Stimulated activated effector memory CD8-positive, alpha-beta T cell treated with anti-CD3 and anti-CD28 coated beads, Interleukin-12 subunit alpha, Interleukin-12 subunit beta, amount 100 ng/mL, for 72 hours (primary cell): ENCODE data around the gene RPS3.
A peak's percentile ranks its signal among the peaks of the same experiment; 100 is the strongest.

Experiments used
- ATAC-seq: fragments of 150-1000 bp; cut with Tn5 transposase; 2 replicates; pipeline ENCODE4 v1.10.0; 2021
- DNase-seq, 2 donors: peaks; one replicate each; pipeline ENCODE4 v3.0.0; 2021 to 2022; ENCODE audit warnings: low spot score in 2 of 2
- H3K27ac Mint-ChIP-seq: one replicate; pipeline ENCODE4 v1.8.0; 2022; ENCODE audit warnings: mild to moderate bottlenecking, mixed read lengths
- H3K36me3 Mint-ChIP-seq: one replicate; pipeline ENCODE4 v1.8.0; 2022; ENCODE audit warnings: mild to moderate bottlenecking, mixed read lengths
- H3K4me1 Mint-ChIP-seq: one replicate; pipeline ENCODE4 v1.8.0; 2022; ENCODE audit warnings: mixed read lengths
- H3K4me3 Mint-ChIP-seq: one replicate; pipeline ENCODE4 v1.8.0; 2022; ENCODE audit warnings: mild to moderate bottlenecking, mixed read lengths
- H3K9me3 Mint-ChIP-seq: one replicate; pipeline ENCODE4 v1.8.0; 2022; ENCODE audit warnings: mixed read lengths

RPS3 gene

DNA sequence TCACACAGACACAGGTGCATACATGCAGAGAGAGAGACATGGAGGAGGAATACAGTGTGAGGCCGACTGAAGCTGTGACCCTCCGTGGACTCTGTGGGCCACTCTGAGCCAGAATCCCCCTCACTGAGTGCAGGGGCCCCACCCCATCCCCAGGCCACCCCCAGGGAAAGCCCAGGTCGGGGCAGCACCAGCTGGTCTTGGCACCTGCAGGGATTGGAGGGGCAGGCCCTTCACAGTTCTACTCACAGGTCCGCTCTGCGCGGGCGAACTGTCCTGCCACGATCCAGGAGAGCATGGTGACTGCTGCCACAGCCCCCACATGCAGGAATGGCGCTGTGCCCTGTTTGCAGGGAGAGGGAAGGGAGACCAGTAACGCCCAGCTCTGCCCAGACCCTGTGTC lies 50.0 kb downstream of the RPS3 start:
- Mint-ChIP-seq H3K4me3 (no peak overlapping the region), H3K4me1 (no peaks in the 10 kb centered on the region), H3K36me3 (no peaks in the 10 kb centered on the region)

DNA sequence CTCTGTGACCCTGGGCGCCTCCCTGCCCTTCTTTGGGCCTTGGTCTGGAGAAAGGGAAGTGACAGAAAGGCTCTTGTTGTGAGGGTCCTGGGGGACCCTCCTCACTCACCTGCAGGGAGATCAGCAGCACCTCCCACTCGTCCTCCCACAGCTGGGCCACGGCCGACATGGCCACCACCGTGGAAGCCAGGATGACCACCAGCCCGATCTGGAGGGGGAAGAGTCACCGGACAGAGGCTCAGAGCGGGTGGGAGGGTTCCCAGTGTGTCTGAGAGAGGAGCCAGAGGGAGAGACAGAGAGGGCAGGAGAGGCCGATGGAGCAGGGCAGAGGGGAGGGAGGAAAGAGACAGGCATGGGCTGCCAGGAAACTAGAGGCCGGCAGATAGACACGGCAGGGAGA lies 50.5 kb downstream of the RPS3 start:
- Mint-ChIP-seq H3K4me1 (no peaks in the 10 kb centered on the region), H3K4me3 (no peak overlapping the region), H3K27ac (peak overlapping the region; percentile 32), H3K9me3 (no peaks in the 10 kb centered on the region), H3K36me3 (no peaks in the 10 kb centered on the region)
- no peak for DNase-seq
- no peak for ATAC-seq

More for the DNA sequence above, 50.0 kb downstream of the RPS3 start:
- no peaks in the 10 kb centered on the region for H3K9me3 Mint-ChIP-seq
- DNase-seq (no peak), ATAC-seq (no peak)
- H3K27ac Mint-ChIP-seq = no peak overlapping the region

DNA sequence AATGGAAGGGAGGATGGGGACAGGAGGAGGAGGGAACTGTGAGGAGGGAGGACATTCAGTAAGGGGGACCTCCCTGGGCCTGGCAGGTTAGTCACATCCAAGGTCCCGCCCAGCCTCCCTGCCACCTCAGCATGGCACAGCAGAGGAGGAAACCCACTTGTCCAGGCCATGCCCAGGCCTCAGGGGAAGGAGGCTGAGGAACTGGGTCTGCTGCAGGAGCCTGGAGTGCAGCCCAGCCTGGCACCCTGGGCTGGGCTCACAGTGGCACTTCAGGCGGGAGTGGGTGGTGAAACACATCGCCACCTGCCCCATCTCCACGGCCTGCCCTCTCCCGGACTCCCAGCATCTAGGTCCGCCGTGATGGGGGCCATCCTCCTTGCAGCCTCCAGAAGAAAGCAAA lies 50.9 kb downstream of the RPS3 start:
- DNase-seq = no peak
- Mint-ChIP-seq H3K27ac (peak overlapping the region; percentile 32), H3K4me3 (no peak overlapping the region), H3K36me3 (no peaks in the 10 kb centered on the region), H3K4me1 (no peaks in the 10 kb centered on the region), H3K9me3 (no peaks in the 10 kb centered on the region)
- no peak for ATAC-seq

DNA sequence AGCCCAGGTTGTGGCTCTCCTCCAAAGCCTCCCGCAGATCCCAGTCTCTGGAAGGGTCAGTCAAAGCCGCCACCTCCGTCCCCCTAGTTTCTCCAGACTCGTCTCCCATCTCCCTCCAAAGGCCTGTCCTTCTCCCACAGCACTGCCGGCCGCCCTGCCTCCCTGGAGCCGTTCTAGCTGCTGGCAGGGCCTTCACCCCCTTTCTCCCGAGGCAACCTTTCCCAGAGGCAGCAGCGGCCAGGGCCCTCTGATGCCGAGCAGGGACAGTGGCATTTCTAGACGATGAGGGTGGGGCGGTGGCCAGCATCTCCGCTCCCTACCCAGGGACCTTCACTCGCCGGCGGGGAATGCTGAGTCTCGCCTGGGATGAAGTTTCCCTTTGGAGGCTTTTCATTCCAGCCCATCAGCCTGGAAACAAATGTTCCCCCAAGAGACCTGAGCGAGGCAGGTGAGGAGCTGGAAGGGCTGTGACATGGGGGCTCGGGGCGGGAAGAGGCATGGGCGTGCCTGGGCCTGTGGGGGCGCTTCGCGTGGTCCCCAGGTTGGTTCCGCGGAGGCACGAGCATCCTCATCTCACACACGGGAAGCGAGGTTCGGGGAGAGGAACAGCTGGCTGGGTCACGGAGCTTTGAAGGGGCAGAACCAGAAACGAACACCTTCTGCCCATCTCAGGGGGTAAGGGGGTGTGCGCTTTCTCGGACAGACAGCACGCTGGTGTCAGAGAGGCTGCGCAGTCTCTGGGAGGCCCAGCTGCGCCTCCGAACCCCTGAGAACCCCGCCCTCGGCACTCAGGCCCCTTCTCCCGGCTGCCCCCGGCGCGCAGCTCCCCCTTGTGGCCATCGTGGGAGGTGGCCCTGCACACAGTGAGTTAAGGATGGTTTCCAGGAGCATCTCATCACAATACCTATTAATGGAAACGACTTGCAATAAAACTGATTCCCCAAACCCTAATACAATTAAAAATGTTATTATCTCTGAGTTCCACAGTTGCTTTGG lies 51.8 kb downstream of the RPS3 start:
- DNase-seq = peak; percentile 20 to 63
- no peaks in the 10 kb centered on the region for H3K9me3 Mint-ChIP-seq
- H3K4me1 Mint-ChIP-seq = no peaks in the 10 kb centered on the region
- no peak for ATAC-seq
- H3K27ac Mint-ChIP-seq = no peak overlapping the region
- peaks cover 5% of the 10 kb centered on the region for H3K36me3 Mint-ChIP-seq
- H3K4me3 Mint-ChIP-seq = no peak overlapping the region

DNA sequence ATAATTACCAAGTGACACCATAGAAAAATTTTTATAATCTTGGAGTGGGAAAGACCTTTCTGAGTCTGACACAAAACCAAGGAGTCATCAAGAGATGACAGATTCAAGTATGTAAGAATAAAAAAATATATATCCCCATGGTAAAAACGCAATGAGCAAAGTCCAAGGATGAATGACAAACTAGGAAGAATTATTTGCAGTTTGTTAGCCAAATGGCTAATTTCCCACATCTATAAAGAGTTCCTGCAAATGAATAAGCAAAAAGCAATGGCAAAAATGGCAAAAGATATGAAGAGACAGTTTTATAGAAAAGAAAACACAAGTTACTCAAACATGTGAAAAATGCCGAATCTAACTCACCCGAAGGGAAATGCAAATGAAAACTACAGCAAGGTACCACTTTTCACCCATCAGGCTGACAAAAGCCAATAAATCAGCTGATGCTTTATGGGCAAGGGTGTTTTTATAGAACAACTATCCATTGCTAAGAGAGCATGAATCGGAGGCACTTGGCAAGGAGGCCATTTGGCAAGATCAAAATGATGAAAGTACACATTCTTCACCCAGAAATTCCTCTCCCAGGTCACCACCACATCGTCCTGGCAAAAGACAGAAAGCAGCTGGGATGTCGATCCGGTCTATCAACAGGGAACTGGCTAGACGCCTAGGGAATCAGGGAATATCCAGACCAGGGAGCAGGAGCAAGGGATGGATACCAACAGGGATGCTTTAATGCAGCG lies 54.8 kb downstream of the RPS3 start:
- no peaks in the 10 kb centered on the region for H3K4me1 Mint-ChIP-seq
- H3K4me3 Mint-ChIP-seq = no peak overlapping the region
- no peak for ATAC-seq
- H3K9me3 Mint-ChIP-seq = no peaks in the 10 kb centered on the region
- DNase-seq = no peak
- H3K36me3 Mint-ChIP-seq = peaks cover 5% of the 10 kb centered on the region
- H3K27ac Mint-ChIP-seq = no peak overlapping the region

DNA sequence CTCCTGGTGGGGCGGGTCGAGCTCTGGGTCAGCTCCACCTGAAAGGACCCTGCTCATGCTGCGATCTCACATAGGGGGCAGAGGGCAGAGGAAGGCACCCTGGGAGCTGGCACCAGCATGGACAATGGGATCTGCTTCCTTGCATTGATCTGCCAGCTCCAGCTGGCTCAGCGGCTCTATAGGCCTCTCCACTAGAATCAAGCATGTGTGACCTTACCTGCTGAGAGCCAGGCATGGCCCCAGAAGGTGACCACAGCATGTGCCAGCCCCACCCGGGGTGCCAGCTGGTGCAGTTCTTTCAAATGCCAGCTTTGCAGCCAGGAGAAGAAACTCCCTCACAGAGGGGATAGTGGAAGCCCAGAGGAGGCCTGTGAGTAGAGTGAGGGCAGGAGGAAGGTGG lies 55.7 kb downstream of the RPS3 start:
- H3K4me3 Mint-ChIP-seq = no peak overlapping the region
- no peak for DNase-seq
- peaks cover 5% of the 10 kb centered on the region for H3K36me3 Mint-ChIP-seq
- no peaks in the 10 kb centered on the region for H3K9me3 Mint-ChIP-seq
- ATAC-seq = no peak
- no peaks in the 10 kb centered on the region for H3K4me1 Mint-ChIP-seq
- H3K27ac Mint-ChIP-seq = no peak overlapping the region
